Heart right ventricle (tissue), 16 donors: ENCODE measurements around the gene DOCK1. TPM values are rescaled to one million over a fixed set of nuclear protein-coding genes. Genes with fewer than 3 reads are reported as not detected.

ENCODE experiments used
- ATAC-seq, 8 donors: fragments of 200-7000 bp; cut with Tn5 transposase; one replicate each; pipeline ENCODE4 v1.9.1; 2020; ENCODE audit warnings: mild to moderate bottlenecking in 8 of 8, moderate library complexity in 8 of 8, moderate number of reproducible peaks in 1 of 8
- DNase-seq, 2 donors: peaks; one replicate each; pipeline ENCODE4 v3.0.0-alpha.2; 2020
- H3K27ac ChIP-seq, 10 donors: fragments of 200-600 bp; sonication (generic) in 2 of 10; one replicate each; pipeline versions ENCODE4 v1.5.0 to v1.8.0; 2020 to 2022; ENCODE audit warnings: mild to moderate bottlenecking in 3 of 10
- H3K27me3 ChIP-seq, 7 donors: fragments of 200-600 bp; one replicate each; pipeline ENCODE4 v1.8.0; 2021 to 2022; ENCODE audit warnings: mild to moderate bottlenecking in 2 of 7
- H3K36me3 ChIP-seq, 9 donors: fragments of 200-600 bp; sonication (generic) in 1 of 9; one replicate each; pipeline versions ENCODE4 v1.5.0 to v1.8.0; 2020 to 2022; ENCODE audit warnings: mild to moderate bottlenecking in 2 of 9
- H3K4me1 ChIP-seq, 9 donors: fragments of 200-600 bp; sonication (generic) in 1 of 9; one replicate each; pipeline versions ENCODE4 v1.5.0 to v1.8.0; 2020 to 2022; ENCODE audit warnings: mild to moderate bottlenecking in 4 of 9
- H3K4me3 ChIP-seq, 10 donors: fragments of 200-600 bp; sonication (generic) in 2 of 10; one replicate each; pipeline versions ENCODE4 v1.5.0 to v1.8.0; 2020 to 2022; ENCODE audit warnings: mild to moderate bottlenecking in 7 of 10, moderate library complexity in 2 of 10
- H3K9me3 ChIP-seq, 11 donors: fragments of 200-600 bp in 10 of 11; sonication (generic) in 2 of 11; one replicate each; pipeline versions ENCODE4 v1.5.0 to v1.8.0; 2013 to 2022; ENCODE audit warnings: mild to moderate bottlenecking in 2 of 11, control low read depth in 1 of 11, moderate library complexity in 1 of 11
- CTCF ChIP-seq, 9 donors: fragments of 200-600 bp; sonication (generic) in 2 of 9; IDR thresholded peaks; one replicate each; pipeline versions ENCODE4 v1.5.0 to v1.8.0; 2021 to 2022; ENCODE audit warnings: antibody characterized with exemption in 9 of 9, mild to moderate bottlenecking in 5 of 9, moderate library complexity in 1 of 9
- WGBS, 2 donors: extraction: QIAGEN DNeasy Blood & Tissue Kit; methylation state at CpG; one replicate each; pipeline ENCODE4 v1.1.7; 2013; ENCODE audit warnings: inconsistent platforms in 1 of 2; 5-methylcytosine and 5-hydroxymethylcytosine counted together
- intact Hi-C, 10 donors: fragments of 100-400 bp; cut with DNase I; formaldehyde crosslinking; loops; one replicate each; pipeline versions ENCODE4 v1.11.1 to v1.14.2; 2022
- polyA plus RNA-seq, 2 donors: library from polyadenylated mRNA; stranded (reverse); fragments of 200-250 nt; gene quantifications; one replicate each; pipeline ENCODE4 v1.2.3, GENCODE V29; 2013
- total RNA-seq, 10 donors: library from RNA; stranded (reverse); fragmentation: NEBNext Ultra II Directional in 3 of 10; extraction: Animal tissue kit (Norgen Biotek cat#: 25700) in 3 of 10; gene quantifications; one replicate each; pipeline versions ENCODE4 v1.2.1 to v1.2.4, GENCODE V29; 2021 to 2023
- donor health status: Arrhythmogenic right ventricular cardiomyopathy.
- donor health status: ischemic (EF 13 %, LVEDD 7.1; RV severe dilation, severe dysfunction).
- donor health status: healthy with polysubstance abuse.
- donor health status: DM: no; HTN: yes; CAD: no.
- donor health status: DM: no; HTN: no; CAD: no.
- donor health status: ischemic (EF 25% LVEDD 6.9; RV normal size, moderate dysfunction).
- donor health status: ischemic (EF 25% LVEDD 5.7; RV mildly dilated, moderate dysfunction).
- donor health status: healthy.
- donor health status: DM: yes; HTN: yes; CAD: no.
- donor health status: Ischemic cardiomyopathy.
- donor health status: ischemic (EF 35%, LVEDD 5.7; RV mildly dilated, moderate dysfunction).
- donor health status: nonischemic (EF 11% LVEDD 7.7; RV severe dilation, severe dysfunction).
- donor health status: DM: yes; HTN: yes; CAD: no.
- donor health status: PGD.
- donor health status: ischemic (EF 29% LVEDD 5.4; RV normal size, mild dysfunction).
- donor health status: nonischemic (EF 23%, LVEDD 6.1; RV moderate dilation, normal function).

The DOCK1 gene
- total and polyA plus RNA-seq, 12 donors: 7.8 to 26.7 (median 19.8) TPM

DNA sequence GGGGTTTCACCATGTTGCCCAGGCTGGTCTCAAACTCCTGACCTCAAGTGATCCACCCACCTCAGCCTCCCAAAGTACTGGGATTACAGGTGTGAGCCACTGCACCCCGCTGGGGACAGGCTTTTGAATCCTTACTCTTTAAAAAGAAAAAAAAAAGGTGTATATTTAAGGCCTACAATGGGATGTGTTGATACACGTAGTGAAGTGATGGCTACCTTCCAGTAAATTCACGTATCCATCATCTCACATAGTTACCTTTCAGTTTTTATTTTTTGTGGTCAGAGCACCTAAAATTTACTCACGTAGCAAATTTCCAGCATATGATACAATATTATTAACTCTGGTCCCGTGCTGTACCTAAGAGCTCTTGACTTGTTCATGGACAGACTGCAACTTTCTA is 410.7 kb downstream of the DOCK1 start:
- H3K9me3 ChIP-seq: no peaks in the 10 kb centered on the region
- ATAC-seq: no peak
- DNase-seq: no peak
- no peak for TF ChIP-seq CTCF (IDR thresholded peaks at IDR 0.05)
- H3K4me1 ChIP-seq: peaks cover 0 to 42% (median 10%) of the 10 kb centered on the region in 9 donors
- 94 to 96% methylated on average over 5 of the region's 5 CpGs for WGBS, 2 donors
- no peak overlapping the region for H3K4me3 ChIP-seq
- no peak overlapping the region for H3K27ac ChIP-seq
- H3K27me3 ChIP-seq: no peaks in the 10 kb centered on the region
- intact Hi-C loops: no loop called here
- H3K36me3 ChIP-seq: no peaks in the 10 kb centered on the region

- ATAC-seq (no peak), DNase-seq (no peak)
- H3K4me3 ChIP-seq: no peak overlapping the region
- H3K27me3 ChIP-seq: no peaks in the 10 kb centered on the region
- H3K9me3 ChIP-seq: no peaks in the 10 kb centered on the region
- WGBS, 2 donors: 87 to 90% methylated on average over 6 of the region's 6 CpGs
- H3K36me3 ChIP-seq: peaks cover 0 to 5% (median 0%) of the 10 kb centered on the region in 9 donors
- no peak for TF ChIP-seq CTCF (IDR thresholded peaks at IDR 0.05)
- no peak overlapping the region for H3K27ac ChIP-seq
- intact Hi-C loops: no loop called here
- peaks cover 0 to 23% (median 10%) of the 10 kb centered on the region in 9 donors for H3K4me1 ChIP-seq
These were observed 413.2 kb downstream of the DOCK1 start for GRCh38 chr10:127318396-127318795.

DNA sequence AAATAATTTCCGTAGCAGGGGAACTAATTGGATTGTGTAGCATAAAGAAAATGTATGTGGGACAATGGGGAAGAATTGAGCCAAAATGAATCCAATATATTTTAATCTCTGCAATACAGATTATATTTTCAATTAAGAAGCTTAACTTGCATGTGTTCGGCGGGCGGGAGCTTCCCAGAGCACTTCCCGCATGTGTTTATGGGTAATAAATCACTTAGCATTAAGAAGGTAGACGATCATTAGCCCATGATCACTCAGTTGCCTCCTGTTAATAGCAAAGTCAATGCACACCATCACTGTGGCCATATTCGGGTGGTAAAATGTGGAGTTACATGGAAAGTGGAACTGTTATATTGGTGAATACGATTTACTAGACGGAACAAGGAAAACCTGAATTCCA is 414.0 kb downstream of the DOCK1 start:
- Histone ChIP-seq H3K27me3 (no peaks in the 10 kb centered on the region), H3K4me1 (peaks cover 0 to 15% (median 8%) of the 10 kb centered on the region in 9 donors), H3K36me3 (peaks cover 0 to 5% (median 0%) of the 10 kb centered on the region in 9 donors), H3K4me3 (no peak overlapping the region), H3K27ac (no peak overlapping the region), H3K9me3 (no peaks in the 10 kb centered on the region)
- DNase-seq: no peak
- no peak for ATAC-seq
- intact Hi-C loops: no loop called here
- TF ChIP-seq CTCF (IDR thresholded peaks at IDR 0.05): no peak
- WGBS, 2 donors: 97 to 98% methylated on average over 9 of the region's 9 CpGs

- Histone ChIP-seq H3K36me3 (peaks cover 0 to 5% (median 0%) of the 10 kb centered on the region in 9 donors), H3K27ac (no peak overlapping the region), H3K9me3 (no peaks in the 10 kb centered on the region), H3K4me3 (no peak overlapping the region), H3K27me3 (no peaks in the 10 kb centered on the region), H3K4me1 (peaks cover 0 to 10% (median 4%) of the 10 kb centered on the region in 9 donors)
- no peak for TF ChIP-seq CTCF (IDR thresholded peaks at IDR 0.05)
- WGBS, 2 donors: 95 to 97% methylated on average over 10 of the region's 10 CpGs
- intact Hi-C loops: no loop called here
- DNase-seq: no peak
- no peak for ATAC-seq
These were observed 414.5 kb downstream of the DOCK1 start for GRCh38 chr10:127319691-127320090.
